Kidney (tissue), 14 donors: Measurements from ENCODE around the gene DNAJC27. TPM values are rescaled to one million over a fixed set of nuclear protein-coding genes. Genes with fewer than 3 reads are reported as not detected.

ENCODE experiments used
- DNase-seq, 5 donors: peaks; one replicate each; pipeline ENCODE4 v3.0.0-alpha.2; 2013 to 2020
- FAIRE-seq: peaks from 2 replicates; lab custom pipeline; 2012; peaks lifted over from hg19 to GRCh38; lab: Jason Lieb, UNC
- H3K27ac ChIP-seq, 2 donors: one replicate each; pipeline ENCODE4 v1.7.0; 2013; ENCODE audit warnings: low read depth in 2 of 2, low read length in 2 of 2, inconsistent platforms in 1 of 2
- H3K27me3 ChIP-seq: one replicate; pipeline ENCODE4 v1.7.1; 2013; ENCODE audit warnings: low read length, inconsistent platforms; ENCODE audit not compliant: control insufficient read depth, insufficient read depth
- H3K36me3 ChIP-seq, 3 donors: one replicate each; pipeline versions ENCODE4 v1.7.0 to v1.7.1; 2013; ENCODE audit warnings: low read length in 3 of 3, control low read depth in 1 of 3, inconsistent platforms in 1 of 3; ENCODE audit not compliant: insufficient read depth in 3 of 3, control insufficient read depth in 2 of 3
- H3K4me1 ChIP-seq, 3 donors: one replicate each; pipeline versions ENCODE4 v1.7.0 to v1.7.1; 2013; ENCODE audit warnings: low read length in 3 of 3, inconsistent platforms in 1 of 3, low read depth in 1 of 3; ENCODE audit not compliant: control insufficient read depth in 2 of 3, insufficient read depth in 2 of 3
- H3K4me3 ChIP-seq, 3 donors: one replicate each; pipeline versions ENCODE4 v1.7.0 to v1.8.1; 2013; ENCODE audit warnings: low read length in 3 of 3, control low read depth in 1 of 3, inconsistent platforms in 1 of 3
- H3K9ac ChIP-seq, 3 donors: one replicate each; pipeline versions ENCODE4 v1.7.0 to v1.7.1; 2013; ENCODE audit warnings: low read length in 3 of 3, control low read depth in 1 of 3, inconsistent platforms in 1 of 3
- H3K9me3 ChIP-seq, 3 donors: one replicate each; pipeline versions ENCODE4 v1.7.0 to v1.7.1; 2013; ENCODE audit warnings: low read length in 3 of 3, control low read depth in 1 of 3, inconsistent platforms in 1 of 3; ENCODE audit not compliant: control insufficient read depth in 2 of 3, insufficient read depth in 1 of 3
- CTCF ChIP-seq: IDR thresholded peaks from 3 replicates; pipeline ENCODE4 v1.5.1; 2012; ENCODE audit warnings: mild to moderate bottlenecking, moderate library complexity, borderline replicate concordance; ENCODE audit not compliant: insufficient read depth; ENCODE audit errors: extremely low read depth
- intact Hi-C: fragments of 100-400 bp; cut with DNase I; formaldehyde crosslinking; loops from one replicate; pipeline ENCODE4 v1.11.1; 2022
- polyA plus RNA-seq: library from polyadenylated mRNA; stranded (reverse); fragments of 350-450 nt; fragmentation: Illumina TruSeq; extraction: RNeasy Lipid Tissue Mini Kit (QIAGEN cat#74804); gene quantifications from one replicate; pipeline ENCODE4 v1.2.3, GENCODE V29; 2014; ENCODE audit warnings: low read depth, low replicate concordance; ENCODE audit not compliant: insufficient read depth
- total RNA-seq: library from RNA; stranded (reverse); fragmentation: NEBNext Ultra II Directional; extraction: Animal tissue kit (Norgen Biotek cat#: 25700); gene quantifications from one replicate; pipeline ENCODE4 v1.2.1, GENCODE V29; 2021
- donor health status: control.
- donor health status: control.
- donor health status: control.
- donor health status: control.
- donor health status: control.
- donor health status: DM: yes; HTN: yes; CAD: no.
- donor health status: Normal renal cell carcinoma (clear cell type).

The DNAJC27 gene
- total and polyA plus RNA-seq, 2 donors from 2014 or later, result 3.2 to 11.4 TPM

DNA sequence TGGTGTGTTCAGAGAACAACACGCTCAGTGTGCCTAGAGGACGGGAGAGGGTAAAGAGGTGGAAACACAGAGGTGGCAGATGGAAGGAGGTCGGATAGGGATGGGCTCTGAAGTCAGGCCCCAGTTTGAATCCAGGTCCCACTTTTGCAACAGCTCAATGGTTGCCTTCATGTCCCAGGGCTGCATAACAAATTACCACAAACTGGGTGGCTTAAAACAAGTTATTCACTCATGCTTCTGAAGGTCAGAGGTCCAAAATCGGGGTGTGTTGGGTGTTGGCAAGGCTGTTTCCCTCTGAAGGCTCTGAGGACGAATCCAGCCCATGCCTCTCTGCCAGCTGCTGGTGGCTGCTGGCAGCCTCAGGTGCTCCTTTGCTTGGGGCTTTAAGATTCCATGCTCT, 39.0 kb downstream of the DNAJC27 start:
- no peaks in the 10 kb centered on the region for H3K36me3 ChIP-seq
- H3K4me1 ChIP-seq, result no peaks in the 10 kb centered on the region
- intact Hi-C loops, result no loop called here
- no peak for DNase-seq
- H3K9me3 ChIP-seq, result no peaks in the 10 kb centered on the region
- no peak for FAIRE-seq
- no peak overlapping the region for H3K4me3 ChIP-seq
- no peak for TF ChIP-seq CTCF
- no peaks in the 10 kb centered on the region for H3K27me3 ChIP-seq
- no peak overlapping the region for H3K27ac ChIP-seq
- H3K9ac ChIP-seq, result no peak overlapping the region

DNA sequence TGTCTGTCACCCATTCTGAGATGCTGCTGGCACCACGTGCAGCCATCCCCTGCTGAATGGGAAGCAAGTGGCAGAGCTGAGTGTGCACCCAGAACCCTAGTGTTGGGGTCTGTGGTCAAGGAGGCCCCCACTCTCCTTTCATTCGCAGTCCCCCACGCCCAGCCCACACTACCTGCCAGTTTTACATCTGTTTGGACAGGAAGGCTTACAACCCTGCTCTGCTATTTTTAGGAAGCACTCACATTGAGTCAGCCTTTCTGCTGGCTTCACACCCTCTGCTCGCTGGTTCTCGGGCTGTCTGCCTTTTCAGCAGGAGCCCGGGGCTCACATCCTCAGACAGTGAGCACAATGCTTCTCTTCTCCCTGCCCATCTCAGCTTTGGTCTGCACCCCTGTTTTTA, 41.0 kb downstream of the DNAJC27 start:
- no peak for TF ChIP-seq CTCF
- H3K9me3 ChIP-seq, result no peaks in the 10 kb centered on the region
- DNase-seq (no peak), FAIRE-seq (no peak)
- no peak overlapping the region for H3K9ac ChIP-seq
- H3K27me3 ChIP-seq, result no peaks in the 10 kb centered on the region
- H3K36me3 ChIP-seq, result no peaks in the 10 kb centered on the region
- H3K27ac ChIP-seq, result no peak overlapping the region
- H3K4me1 ChIP-seq, result no peaks in the 10 kb centered on the region
- H3K4me3 ChIP-seq, result no peak overlapping the region
- intact Hi-C loops, result no loop called here

DNA sequence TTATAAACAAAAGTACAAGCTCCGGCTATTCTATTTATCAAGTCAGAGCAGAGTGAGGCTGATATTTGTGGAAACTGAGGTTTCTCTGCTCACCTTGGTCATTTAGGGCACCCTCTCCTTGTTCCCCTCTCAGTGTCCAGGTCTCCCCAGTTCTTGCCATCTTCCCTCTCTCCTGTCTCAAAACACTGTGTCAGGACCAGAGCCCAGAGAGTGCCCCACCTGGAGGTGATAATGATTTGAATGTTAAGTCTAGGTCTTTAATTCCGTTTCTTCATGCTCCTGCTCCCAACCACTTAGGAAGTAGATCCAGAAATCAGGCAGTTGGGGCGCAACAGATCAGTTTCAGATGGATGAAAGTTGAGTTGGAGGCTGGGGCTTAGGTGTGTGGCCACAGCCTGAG, 42.5 kb downstream of the DNAJC27 start:
- Histone ChIP-seq H3K27ac (no peak overlapping the region), H3K9me3 (peaks cover 0 to 1% (median 0%) of the 10 kb centered on the region in 3 donors), H3K4me3 (no peak overlapping the region), H3K9ac (no peak overlapping the region), H3K36me3 (no peaks in the 10 kb centered on the region), H3K27me3 (no peaks in the 10 kb centered on the region), H3K4me1 (no peaks in the 10 kb centered on the region)
- FAIRE-seq (no peak), DNase-seq (no peak)
- no peak for TF ChIP-seq CTCF
- intact Hi-C loops, result no loop called here

DNA sequence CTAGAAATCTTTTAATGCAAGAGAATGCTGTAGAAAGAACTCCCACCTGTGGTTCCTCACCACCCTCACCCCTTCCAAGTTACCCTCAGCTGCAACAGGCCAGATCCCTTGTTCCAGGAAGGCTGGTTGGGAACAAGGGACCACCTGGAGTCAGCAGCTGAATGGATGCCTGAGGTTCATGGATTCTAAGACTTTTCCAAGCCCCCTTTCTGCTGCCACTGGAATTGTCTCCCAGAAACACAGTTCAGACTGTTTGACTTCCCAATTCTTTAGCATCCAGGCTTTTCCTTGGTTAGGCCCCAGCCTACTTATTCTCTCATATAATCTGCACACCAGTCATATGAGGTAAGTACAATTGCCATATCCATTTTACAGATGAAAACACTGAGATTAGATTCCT, 43.7 kb downstream of the DNAJC27 start:
- H3K27me3 ChIP-seq, result no peaks in the 10 kb centered on the region
- intact Hi-C loops, result no loop called here
- no peak for TF ChIP-seq CTCF
- DNase-seq (no peak), FAIRE-seq (no peak)
- H3K4me3 ChIP-seq, result no peak overlapping the region
- no peaks in the 10 kb centered on the region for H3K36me3 ChIP-seq
- no peak overlapping the region for H3K9ac ChIP-seq
- H3K27ac ChIP-seq, result no peak overlapping the region
- H3K9me3 ChIP-seq, result peaks cover 0 to 1% (median 0%) of the 10 kb centered on the region in 3 donors
- no peaks in the 10 kb centered on the region for H3K4me1 ChIP-seq
